Measurements from ENCODE around the gene FANCC.

FANCC gene

GRCh38 chr9:95349091-95350038 is 31.9 kb upstream of the FANCC start:
- Histone ChIP-seq H3K9ac (ENCODE audit: low read depth, low read length) (no peak overlapping the region), H3K36me3 (ENCODE audit: insufficient read depth, low read length) (no peaks in the 10 kb centered on the region), H3K4me3 (ENCODE audit: low read depth in 1 of 2, low read length in 2 of 2) (no peak overlapping the region), H3K4me2 (ENCODE audit: insufficient read depth, low read length) (no peak overlapping the region), H3K79me2 (ENCODE audit: insufficient read depth, low read length) (no peaks in the 10 kb centered on the region), H3K4me1 (ENCODE audit: insufficient read depth, low read length) (0 out of 2 replicates have a peak, but pooled peaks cover 4% of the 10 kb centered on the region), H3K27ac (ENCODE audit: low read length) (no peak overlapping the region), H3K27me3 (ENCODE audit: insufficient read depth, low read length, poor library complexity) (no peaks in the 10 kb centered on the region), H3K9me3 (ENCODE audit: insufficient read depth, low read length, severe bottlenecking) (no peaks in the 10 kb centered on the region), H2AFZ (ENCODE audit: low read depth, low read length) (no peak overlapping the region), H4K20me1 (ENCODE audit: insufficient read depth, low read length) (peaks cover 3% of the 10 kb centered on the region; the same call in 1 of the 2 replicates)
- ATAC-seq (ENCODE audit: insufficient read depth, low read depth) (no peak), DNase-seq (no peak)
- TF ChIP-seq CTCF (IDR thresholded peaks at IDR 0.05; ENCODE audit: borderline replicate concordance, extremely low read depth, low read length, poor library complexity, severe bottlenecking) (no peak), EZH2 (IDR thresholded peaks at IDR 0.05; ENCODE audit: borderline replicate concordance, low read depth, low read length, severe bottlenecking) (no peak)

- no peak overlapping the region for H2AFZ ChIP-seq (ENCODE audit: low read depth, low read length)
- DNase-seq (no peak), ATAC-seq (ENCODE audit: insufficient read depth, low read depth) (no peak)
- no peaks in the 10 kb centered on the region for H3K9me3 ChIP-seq (ENCODE audit: insufficient read depth, low read length, severe bottlenecking)
- no peak for TF ChIP-seq CTCF (IDR thresholded peaks at IDR 0.05; ENCODE audit: borderline replicate concordance, extremely low read depth, low read length, poor library complexity, severe bottlenecking)
- no peak for TF ChIP-seq EZH2 (IDR thresholded peaks at IDR 0.05; ENCODE audit: borderline replicate concordance, low read depth, low read length, severe bottlenecking)
- no peaks in the 10 kb centered on the region for H3K27me3 ChIP-seq (ENCODE audit: insufficient read depth, low read length, poor library complexity)
- H3K4me3 ChIP-seq (ENCODE audit: low read depth in 1 of 2, low read length in 2 of 2), result no peak overlapping the region
- H3K4me2 ChIP-seq (ENCODE audit: insufficient read depth, low read length), result no peak overlapping the region
- H3K36me3 ChIP-seq (ENCODE audit: insufficient read depth, low read length), result no peaks in the 10 kb centered on the region
- H3K4me1 ChIP-seq (ENCODE audit: insufficient read depth, low read length), result peaks cover 16% of the 10 kb centered on the region
- H3K27ac ChIP-seq (ENCODE audit: low read length), result no peak overlapping the region
- peaks cover 6% of the 10 kb centered on the region for H4K20me1 ChIP-seq (ENCODE audit: insufficient read depth, low read length)
- H3K79me2 ChIP-seq (ENCODE audit: insufficient read depth, low read length), result no peaks in the 10 kb centered on the region
- H3K9ac ChIP-seq (ENCODE audit: low read depth, low read length), result no peak overlapping the region
Measured at GRCh38 chr9:95346021-95346420, 28.5 kb upstream of the FANCC start.

GRCh38 chr9:95344735-95345325 is 27.3 kb upstream of the FANCC start:
- Histone ChIP-seq H3K4me2 (ENCODE audit: insufficient read depth, low read length) (no peak overlapping the region), H3K27me3 (ENCODE audit: insufficient read depth, low read length, poor library complexity) (no peaks in the 10 kb centered on the region), H3K9ac (ENCODE audit: low read depth, low read length) (no peak overlapping the region), H3K9me3 (ENCODE audit: insufficient read depth, low read length, severe bottlenecking) (no peaks in the 10 kb centered on the region), H3K27ac (ENCODE audit: low read length) (no peak overlapping the region), H3K4me1 (ENCODE audit: insufficient read depth, low read length) (peaks cover 16% of the 10 kb centered on the region), H2AFZ (ENCODE audit: low read depth, low read length) (no peak overlapping the region), H3K79me2 (ENCODE audit: insufficient read depth, low read length) (no peaks in the 10 kb centered on the region), H3K4me3 (ENCODE audit: low read depth in 1 of 2, low read length in 2 of 2) (no peak overlapping the region), H3K36me3 (ENCODE audit: insufficient read depth, low read length) (no peaks in the 10 kb centered on the region), H4K20me1 (ENCODE audit: insufficient read depth, low read length) (peaks cover 6% of the 10 kb centered on the region)
- DNase-seq, result no peak
- no peak for ATAC-seq (ENCODE audit: insufficient read depth, low read depth)
- TF ChIP-seq CTCF (IDR thresholded peaks at IDR 0.05; ENCODE audit: borderline replicate concordance, extremely low read depth, low read length, poor library complexity, severe bottlenecking) (no peak), EZH2 (IDR thresholded peaks at IDR 0.05; ENCODE audit: borderline replicate concordance, low read depth, low read length, severe bottlenecking) (no peak)

Measured in DND-41 (cell line).